Measurements from ENCODE around the gene CAMK4.
A peak's percentile ranks its signal among the peaks of the same experiment; 100 is the strongest.

The CAMK4 gene

GRCh38 chr5:111514087-111514486, 289.9 kb downstream of the CAMK4 start:
- TF ChIP-seq, protein P1, sequence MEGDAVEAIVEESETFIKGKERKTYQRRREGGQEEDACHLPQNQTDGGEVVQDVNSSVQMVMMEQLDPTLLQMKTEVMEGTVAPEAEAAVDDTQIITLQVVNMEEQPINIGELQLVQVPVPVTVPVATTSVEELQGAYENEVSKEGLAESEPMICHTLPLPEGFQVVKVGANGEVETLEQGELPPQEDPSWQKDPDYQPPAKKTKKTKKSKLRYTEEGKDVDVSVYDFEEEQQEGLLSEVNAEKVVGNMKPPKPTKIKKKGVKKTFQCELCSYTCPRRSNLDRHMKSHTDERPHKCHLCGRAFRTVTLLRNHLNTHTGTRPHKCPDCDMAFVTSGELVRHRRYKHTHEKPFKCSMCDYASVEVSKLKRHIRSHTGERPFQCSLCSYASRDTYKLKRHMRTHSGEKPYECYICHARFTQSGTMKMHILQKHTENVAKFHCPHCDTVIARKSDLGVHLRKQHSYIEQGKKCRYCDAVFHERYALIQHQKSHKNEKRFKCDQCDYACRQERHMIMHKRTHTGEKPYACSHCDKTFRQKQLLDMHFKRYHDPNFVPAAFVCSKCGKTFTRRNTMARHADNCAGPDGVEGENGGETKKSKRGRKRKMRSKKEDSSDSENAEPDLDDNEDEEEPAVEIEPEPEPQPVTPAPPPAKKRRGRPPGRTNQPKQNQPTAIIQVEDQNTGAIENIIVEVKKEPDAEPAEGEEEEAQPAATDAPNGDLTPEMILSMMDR (conservative IDR thresholded peaks at IDR 0.05; ENCODE audit: low read depth, low read length): no peak
- H3K4me3 ChIP-seq (ENCODE audit: low read depth, low read length): no peak overlapping the region
- no peak for DNase-seq (ENCODE audit: low read depth)

- TF ChIP-seq, protein P1 (conservative IDR thresholded peaks at IDR 0.05; ENCODE audit: low read depth, low read length): no peak
- H3K4me3 ChIP-seq (ENCODE audit: low read depth, low read length): no peak overlapping the region
- no peak for DNase-seq (ENCODE audit: low read depth)
Observed at GRCh38 chr5:111517853-111518501, 293.8 kb downstream of the CAMK4 start.

GRCh38 chr5:111518777-111519176, 294.6 kb downstream of the CAMK4 start:
- H3K4me3 ChIP-seq (ENCODE audit: low read depth, low read length): no peak overlapping the region
- TF ChIP-seq, protein P1 (conservative IDR thresholded peaks at IDR 0.05; ENCODE audit: low read depth, low read length): no peak
- DNase-seq (ENCODE audit: low read depth): no peak

DNA sequence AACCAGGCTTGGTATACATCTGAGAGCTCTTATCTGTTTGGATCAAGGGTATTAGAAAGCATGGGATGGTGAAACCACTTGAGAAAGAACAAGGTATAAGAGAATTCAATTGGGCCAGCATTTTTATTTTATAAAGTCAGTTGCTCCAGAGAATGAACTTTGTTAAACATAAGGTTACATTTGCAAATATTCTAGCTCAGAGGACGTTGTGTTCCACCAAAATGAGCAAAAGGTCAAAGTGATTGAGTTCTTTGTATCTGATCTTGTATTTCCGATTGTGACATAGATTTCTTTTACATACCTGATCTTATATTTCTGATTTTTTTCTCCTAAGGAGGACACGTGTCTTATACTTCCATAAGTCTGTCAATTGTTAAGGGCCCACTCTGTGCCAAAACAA, 296.7 kb downstream of the CAMK4 start:
- no peak for DNase-seq (ENCODE audit: low read depth)
- H3K4me3 ChIP-seq (ENCODE audit: low read depth, low read length): no peak overlapping the region
- TF ChIP-seq, protein P1 (conservative IDR thresholded peaks at IDR 0.05; ENCODE audit: low read depth, low read length): no peak

- TF ChIP-seq, protein P1 (conservative IDR thresholded peaks at IDR 0.05; ENCODE audit: low read depth, low read length): no peak
- no peak overlapping the region for H3K4me3 ChIP-seq (ENCODE audit: low read depth, low read length)
- DNase-seq (ENCODE audit: low read depth): no peak
Observed at GRCh38 chr5:111528056-111528455, 303.9 kb downstream of the CAMK4 start.

DNA sequence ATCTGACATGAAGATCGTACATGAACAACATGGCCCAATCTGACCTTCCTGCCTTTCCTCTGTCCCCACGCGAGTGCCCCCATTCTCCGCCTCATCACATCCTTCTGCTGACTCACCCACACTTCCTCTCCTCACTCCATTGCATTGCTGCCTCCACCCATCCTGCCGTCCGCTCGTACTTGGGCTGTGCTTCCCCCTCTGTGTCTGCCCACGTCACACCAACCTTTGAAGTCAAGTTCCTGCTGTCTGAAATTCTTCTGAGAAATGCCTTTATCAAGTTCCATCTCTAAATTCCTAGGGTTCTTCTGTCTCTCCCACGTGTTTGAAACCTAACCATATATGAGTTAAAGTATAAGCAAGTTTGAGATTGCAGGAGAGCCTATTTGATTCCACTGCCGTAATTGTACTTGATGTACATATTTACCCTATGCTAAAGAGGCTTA, 306.1 kb downstream of the CAMK4 start:
- TF ChIP-seq, protein P1 (conservative IDR thresholded peaks at IDR 0.05; ENCODE audit: low read depth, low read length): no peak
- H3K4me3 ChIP-seq (ENCODE audit: low read depth, low read length): peak overlapping the region; percentile 7
- DNase-seq (ENCODE audit: low read depth): peak; percentile 96

Measured in choroid plexus epithelial cell (primary cell).